Stomach (tissue), 9 donors: ENCODE results near the gene KDM8. TPM values are rescaled to one million over a fixed set of nuclear protein-coding genes. Genes with fewer than 3 reads are reported as not detected.
A peak's percentile ranks its signal among the peaks of the same experiment; 100 is the strongest.
"Not testable (repeated sequence)": the region's sequence is repeated elsewhere in the genome, so short reads cannot be mapped to it uniquely, and the experiment has no call there.

ENCODE experiments used
- DNase-seq, 2 donors: peaks; one replicate each; pipeline versions ENCODE4 v3.0.0 to v3.0.0-alpha.2; 2013 to 2019
- H3K27ac ChIP-seq, 5 donors: fragments of 200-600 bp in 4 of 5; sonication (generic) in 4 of 5; one replicate each; pipeline ENCODE4 v1.5.1; 2013 to 2019; ENCODE audit warnings: mild to moderate bottlenecking in 1 of 5, moderate library complexity in 1 of 5
- H3K27me3 ChIP-seq, 3 donors: fragments of 200-600 bp; sonication (generic); one replicate each; pipeline ENCODE4 v1.5.1; 2017 to 2019; ENCODE audit warnings: mixed run types in 1 of 3
- H3K36me3 ChIP-seq, 4 donors: fragments of 200-600 bp; sonication (generic); 1 replicate in 3 of 4; 2 replicates in 1 of 4; pipeline ENCODE4 v1.5.1; 2016 to 2019
- H3K4me1 ChIP-seq, 4 donors: fragments of 200-600 bp; sonication (generic); one replicate each; pipeline ENCODE4 v1.5.1; 2016 to 2019
- H3K4me3 ChIP-seq, 4 donors: fragments of 200-600 bp; sonication (generic) in 3 of 4; one replicate each; pipeline ENCODE4 v1.5.1; 2016 to 2019; ENCODE audit warnings: mild to moderate bottlenecking in 1 of 4
- H3K9me3 ChIP-seq, 4 donors: fragments of 200-600 bp; sonication (generic); one replicate each; pipeline ENCODE4 v1.5.1; 2016 to 2019
- EP300 ChIP-seq: sonication (generic); formaldehyde crosslinking; IDR thresholded peaks from one replicate; pipeline ENCODE4 v1.6.1; 2017; ENCODE audit warnings: antibody characterized with exemption
- POLR2A ChIP-seq, 4 donors: fragments of 450-650 bp; IDR thresholded peaks; one replicate each; pipeline ENCODE4 v1.6.1; 2016; ENCODE audit warnings: antibody characterized with exemption in 4 of 4, control low read depth in 2 of 4, mild to moderate bottlenecking in 1 of 4, moderate library complexity in 1 of 4
- POLR2AphosphoS5 ChIP-seq, 3 donors: sonication (generic); formaldehyde crosslinking; IDR thresholded peaks; one replicate each; pipeline ENCODE4 v1.6.1; 2016; ENCODE audit warnings: antibody characterized with exemption in 3 of 3
- WGBS, 5 donors: extraction: QIAGEN DNeasy Blood & Tissue Kit in 3 of 5; methylation state at CpG; one replicate each; pipeline versions ENCODE4 v1.1.5 to v1.1.7; 2013 to 2018; 5-methylcytosine and 5-hydroxymethylcytosine counted together
- intact Hi-C: fragments of 100-400 bp; cut with DNase I; formaldehyde crosslinking; loops from one replicate; pipeline ENCODE4 v1.15.1; 2023; ENCODE audit warnings: low total_unique reads
- polyA plus RNA-seq, 3 donors: library from polyadenylated mRNA; stranded (reverse); fragments of 200-250 nt; gene quantifications; one replicate each; pipeline ENCODE4 v1.2.3, GENCODE V29; 2013
- total RNA-seq, 5 donors: library from RNA; depleted of rRNA; stranded (reverse); fragments of >200 nt; gene quantifications; one replicate each; pipeline versions ENCODE4 v1.1.0 to v1.2.3, GENCODE V29; 2014 to 2016
- TF ChIP-seq, protein P1 (sequence below), 7 experiments: fragments of 450-650 bp in 4 of 7; fragments of 200-600 bp in 3 of 7; sonication (generic) in 3 of 7; IDR thresholded peaks; one replicate each; pipeline ENCODE4 v1.5.1; 2016 to 2019; ENCODE audit warnings: antibody characterized with exemption in 7 of 7, control low read depth in 2 of 7, mild to moderate bottlenecking in 1 of 7
- donor health status: healthy with polysubstance abuse.
- donor health status: Bipolar disorder and iron deficiency.
- donor health status: healthy.

Gene KDM8
- total and polyA plus RNA-seq, 8 donors, result 1.4 to 58.3 (median 2.9) TPM

DNA sequence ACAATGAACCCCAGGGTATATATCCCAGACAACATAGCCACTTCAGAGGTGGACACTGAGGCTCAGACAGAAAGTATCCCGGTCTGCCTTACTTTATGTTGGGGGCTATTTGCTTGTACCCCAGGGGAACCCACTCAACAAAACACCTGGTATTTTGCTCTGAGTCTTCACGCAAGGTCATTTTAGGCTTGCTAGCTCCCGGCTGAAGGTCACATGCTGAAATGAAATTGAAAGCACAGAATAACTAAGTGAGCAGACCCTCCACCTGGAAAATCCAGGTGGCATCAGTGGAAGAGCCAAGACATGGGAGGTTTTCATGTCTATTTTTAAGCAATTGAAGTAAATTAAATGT lies 4.1 kb upstream of the KDM8 start:
- Histone ChIP-seq H3K36me3 (no peaks in the 10 kb centered on the region), H3K9me3 (no peaks in the 10 kb centered on the region), H3K4me1 (peaks cover 5 to 17% (median 10%) of the 10 kb centered on the region in 4 donors), H3K27me3 (peaks cover 0 to 21% (median 0%) of the 10 kb centered on the region in 3 donors), H3K4me3 (no peak overlapping the region), H3K27ac (no peak overlapping the region)
- 71 to 90% (median 78%) methylated on average over 3 of the region's 3 CpGs for WGBS, 5 donors
- no peak for DNase-seq
- intact Hi-C loops, result no loop called here
- TF ChIP-seq EP300 (no peak), POLR2AphosphoS5 (IDR thresholded peaks at IDR 0.05) (no peak), POLR2A (IDR thresholded peaks at IDR 0.05) (no peak)
- TF ChIP-seq, protein P1, sequence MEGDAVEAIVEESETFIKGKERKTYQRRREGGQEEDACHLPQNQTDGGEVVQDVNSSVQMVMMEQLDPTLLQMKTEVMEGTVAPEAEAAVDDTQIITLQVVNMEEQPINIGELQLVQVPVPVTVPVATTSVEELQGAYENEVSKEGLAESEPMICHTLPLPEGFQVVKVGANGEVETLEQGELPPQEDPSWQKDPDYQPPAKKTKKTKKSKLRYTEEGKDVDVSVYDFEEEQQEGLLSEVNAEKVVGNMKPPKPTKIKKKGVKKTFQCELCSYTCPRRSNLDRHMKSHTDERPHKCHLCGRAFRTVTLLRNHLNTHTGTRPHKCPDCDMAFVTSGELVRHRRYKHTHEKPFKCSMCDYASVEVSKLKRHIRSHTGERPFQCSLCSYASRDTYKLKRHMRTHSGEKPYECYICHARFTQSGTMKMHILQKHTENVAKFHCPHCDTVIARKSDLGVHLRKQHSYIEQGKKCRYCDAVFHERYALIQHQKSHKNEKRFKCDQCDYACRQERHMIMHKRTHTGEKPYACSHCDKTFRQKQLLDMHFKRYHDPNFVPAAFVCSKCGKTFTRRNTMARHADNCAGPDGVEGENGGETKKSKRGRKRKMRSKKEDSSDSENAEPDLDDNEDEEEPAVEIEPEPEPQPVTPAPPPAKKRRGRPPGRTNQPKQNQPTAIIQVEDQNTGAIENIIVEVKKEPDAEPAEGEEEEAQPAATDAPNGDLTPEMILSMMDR (IDR thresholded peaks at IDR 0.05), result no peak

DNA sequence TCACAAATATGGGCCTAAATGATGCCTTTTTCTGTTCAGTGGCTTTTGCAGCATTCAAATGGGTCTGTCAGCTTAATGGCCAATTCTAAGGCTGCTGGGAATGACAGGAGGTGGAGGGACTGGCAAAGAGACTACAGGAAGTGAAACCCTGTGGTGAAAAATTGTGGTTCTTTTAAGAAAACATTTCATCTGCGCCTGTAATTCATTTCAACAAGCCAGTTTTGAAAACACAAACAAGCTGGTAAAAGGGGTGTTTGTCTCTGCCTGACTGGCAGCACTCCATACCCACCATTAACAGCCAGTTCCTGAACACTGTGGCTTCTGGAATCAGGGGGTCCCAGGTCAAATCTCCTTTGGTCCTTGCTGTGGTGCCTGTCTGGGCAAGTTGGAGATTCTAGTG lies 3.6 kb upstream of the KDM8 start:
- peaks cover 10 to 23% (median 15%) of the 10 kb centered on the region in 4 donors for H3K4me1 ChIP-seq
- no peak for DNase-seq
- H3K27ac ChIP-seq, result peak overlapping the region in 2 of 5 donors; percentile 52 to 57
- 29 to 63% (median 55%) methylated on average over 1 of the region's 1 CpG for WGBS, 5 donors
- peaks cover 0 to 21% (median 0%) of the 10 kb centered on the region in 3 donors for H3K27me3 ChIP-seq
- TF ChIP-seq POLR2AphosphoS5 (IDR thresholded peaks at IDR 0.05) (no peak), POLR2A (IDR thresholded peaks at IDR 0.05) (no peak), EP300 (no peak)
- TF ChIP-seq, protein P1 (IDR thresholded peaks at IDR 0.05), result no peak
- H3K4me3 ChIP-seq, result no peak overlapping the region
- intact Hi-C loops, result no loop called here
- H3K9me3 ChIP-seq, result no peaks in the 10 kb centered on the region
- H3K36me3 ChIP-seq, result no peaks in the 10 kb centered on the region

DNA sequence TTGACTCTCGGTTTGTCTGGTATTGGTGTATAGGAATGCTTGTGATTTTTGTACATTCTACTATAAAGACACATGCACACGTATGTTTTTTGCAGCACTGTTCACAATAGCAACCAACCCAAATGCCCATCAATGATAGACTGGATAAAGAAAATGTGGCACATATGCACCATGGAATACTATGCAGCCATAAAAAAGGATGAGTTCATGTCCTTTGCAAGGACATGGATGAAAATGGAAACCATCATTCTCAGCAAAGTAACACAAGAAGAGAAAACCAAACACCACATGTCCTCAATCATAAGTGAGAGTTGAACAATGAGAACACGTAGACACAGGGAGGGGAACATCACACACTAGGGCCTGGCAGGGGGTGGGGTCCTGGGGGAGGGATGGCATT lies 2.4 kb upstream of the KDM8 start:
- intact Hi-C loops, H3K9me3 ChIP-seq, H3K4me3 ChIP-seq, H3K36me3 ChIP-seq, DNase-seq, H3K27ac ChIP-seq: not testable (repeated sequence)
- 86 to 96% (median 87%) methylated on average over 3 of the region's 3 CpGs for WGBS, 5 donors
- Histone ChIP-seq H3K27me3 (peaks cover 0 to 16% (median 0%) of the 10 kb centered on the region in 3 donors), H3K4me1 (peaks cover 13 to 31% (median 22%) of the 10 kb centered on the region in 4 donors)

DNA sequence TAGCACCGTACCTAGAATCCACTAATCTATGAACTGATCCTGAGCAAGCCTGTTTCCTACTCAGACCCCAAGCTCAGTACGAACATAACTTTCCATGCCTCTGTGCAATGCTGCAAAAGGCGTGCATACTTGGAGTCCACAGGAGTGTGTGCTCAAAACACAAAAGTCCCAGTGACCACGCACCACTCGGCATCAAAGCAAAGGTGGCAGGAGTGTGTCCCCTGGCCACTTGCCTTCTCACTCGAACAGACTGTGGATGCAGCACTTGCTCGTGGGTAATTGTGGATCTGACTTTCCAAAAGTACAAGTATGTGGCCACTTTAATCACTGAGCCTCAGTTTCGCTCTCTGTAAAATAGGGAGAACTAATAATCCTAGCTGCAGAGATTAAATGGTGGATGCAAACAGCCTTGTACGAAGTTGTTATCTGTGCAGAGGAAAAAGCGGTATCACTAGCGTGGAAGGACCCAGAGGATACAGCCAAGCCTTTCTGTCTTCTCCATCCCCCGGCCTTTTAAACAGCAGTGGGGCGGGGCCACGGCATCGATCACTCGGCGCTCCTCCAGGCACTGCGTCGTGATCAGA lies 311 bp upstream of the KDM8 start:
- Histone ChIP-seq H3K27me3 (no peaks in the 10 kb centered on the region), H3K27ac (peak overlapping the region; percentile 89 to 98 (median 97)), H3K36me3 (peaks cover 0 to 7% (median 0%) of the 10 kb centered on the region in 4 donors), H3K4me3 (peak overlapping the region; percentile 58 to 72 (median 64)), H3K4me1 (peaks cover 13 to 31% (median 23%) of the 10 kb centered on the region in 4 donors), H3K9me3 (no peaks in the 10 kb centered on the region)
- 25 to 47% (median 25%) methylated on average over 10 to 19 of the region's 19 CpGs for WGBS, 5 donors
- peak; percentile 94 to 98 for DNase-seq
- TF ChIP-seq, protein P1 (IDR thresholded peaks at IDR 0.05), result no peak
- TF ChIP-seq POLR2AphosphoS5 (IDR thresholded peaks at IDR 0.05), result no peak
- TF ChIP-seq EP300, result no peak
- TF ChIP-seq POLR2A (IDR thresholded peaks at IDR 0.05), result no peak
- intact Hi-C loops, result no loop called here

DNA sequence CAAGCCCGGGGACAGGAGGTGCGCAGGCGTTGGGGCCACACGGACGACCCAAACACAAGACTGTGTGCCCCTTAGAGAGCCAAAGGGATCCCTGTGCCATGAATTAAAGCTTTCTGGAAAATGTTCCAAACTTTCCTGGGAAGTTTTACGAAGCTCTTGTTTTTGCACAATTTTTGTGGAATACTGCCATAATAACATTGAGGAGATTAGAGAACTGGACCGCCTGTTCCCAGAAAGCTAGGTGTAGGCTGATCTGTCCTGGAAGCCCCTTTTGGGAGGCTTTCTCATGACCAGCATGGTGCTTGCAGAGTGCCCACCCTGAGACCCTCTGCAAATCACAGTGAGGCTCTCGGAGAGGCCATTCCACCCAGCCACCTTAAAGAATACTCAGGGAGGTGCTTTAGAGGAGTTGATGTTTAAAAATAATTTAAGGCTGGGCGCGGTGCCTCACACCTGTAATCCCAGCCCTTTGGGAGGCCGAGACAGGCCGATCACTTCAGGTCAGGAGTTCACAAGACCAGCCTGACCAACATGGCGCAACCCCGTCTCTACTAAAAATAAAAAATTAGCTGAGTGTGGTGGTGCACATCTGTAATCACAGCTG lies 1.1 kb downstream of the KDM8 start:
- Histone ChIP-seq H3K27ac (peak overlapping the region; percentile 89 to 98 (median 97)), H3K4me1 (peaks cover 16 to 37% (median 23%) of the 10 kb centered on the region in 4 donors), H3K4me3 (peak overlapping the region; percentile 58 to 72 (median 64)), H3K27me3 (no peaks in the 10 kb centered on the region), H3K9me3 (no peaks in the 10 kb centered on the region), H3K36me3 (peaks cover 0 to 7% (median 0%) of the 10 kb centered on the region in 4 donors)
- DNase-seq, result no peak
- TF ChIP-seq, protein P1 (IDR thresholded peaks at IDR 0.05), result no peak
- TF ChIP-seq POLR2A (IDR thresholded peaks at IDR 0.05) (no peak), POLR2AphosphoS5 (IDR thresholded peaks at IDR 0.05) (no peak), EP300 (no peak)
- whole genome bisulfite sequencing, 5 donors, result 49 to 54% (median 51%) methylated on average over 13 to 14 of the region's 14 CpGs
- intact Hi-C loops, result no loop called here
